Heart left ventricle (tissue), 16 donors: ENCODE data around the gene PLD4. TPM values are rescaled to one million over a fixed set of nuclear protein-coding genes. Genes with fewer than 3 reads are reported as not detected.

Experiments used
- ATAC-seq, 4 donors: fragments of 200-7000 bp; cut with Tn5 transposase; one replicate each; pipeline ENCODE4 v1.9.1; 2020 to 2022; ENCODE audit warnings: moderate library complexity in 4 of 4, mild to moderate bottlenecking in 3 of 4, moderate number of reproducible peaks in 1 of 4
- DNase-seq, 5 donors: peaks; one replicate each; pipeline ENCODE4 v3.0.0-alpha.2; 2020
- H3K27ac ChIP-seq, 12 donors: fragments of 200-600 bp; sonication (generic) in 4 of 12; one replicate each; pipeline versions ENCODE4 v1.5.0 to v1.8.0; 2016 to 2022; ENCODE audit warnings: mild to moderate bottlenecking in 2 of 12
- H3K27me3 ChIP-seq, 9 donors: fragments of 200-600 bp; sonication (generic) in 2 of 9; one replicate each; pipeline versions ENCODE4 v1.5.1 to v1.8.0; 2016 to 2022; ENCODE audit warnings: mild to moderate bottlenecking in 3 of 9
- H3K36me3 ChIP-seq, 9 donors: fragments of 200-600 bp; sonication (generic) in 2 of 9; one replicate each; pipeline versions ENCODE4 v1.5.0 to v1.8.0; 2018 to 2022; ENCODE audit warnings: mild to moderate bottlenecking in 2 of 9
- H3K4me1 ChIP-seq, 12 donors: fragments of 200-600 bp; sonication (generic) in 4 of 12; one replicate each; pipeline versions ENCODE4 v1.5.0 to v1.8.0; 2016 to 2022; ENCODE audit warnings: mild to moderate bottlenecking in 3 of 12
- H3K4me3 ChIP-seq, 12 donors: fragments of 200-600 bp; sonication (generic) in 4 of 12; one replicate each; pipeline versions ENCODE4 v1.5.0 to v1.8.0; 2017 to 2022; ENCODE audit warnings: mild to moderate bottlenecking in 9 of 12, moderate library complexity in 4 of 12
- H3K9me3 ChIP-seq, 12 donors: fragments of 200-600 bp; sonication (generic) in 4 of 12; one replicate each; pipeline versions ENCODE4 v1.5.0 to v1.8.0; 2016 to 2022; ENCODE audit warnings: mild to moderate bottlenecking in 1 of 12
- POLR2A ChIP-seq, 2 donors: fragments of 450-650 bp; IDR thresholded peaks; one replicate each; pipeline ENCODE4 v1.6.1; 2017; ENCODE audit warnings: antibody characterized with exemption in 2 of 2, mild to moderate bottlenecking in 2 of 2, moderate library complexity in 2 of 2
- WGBS, 4 donors: extraction: QIAGEN DNeasy Blood & Tissue Kit in 2 of 4; methylation state at CpG; one replicate each; pipeline versions ENCODE4 v1.1.5 to v1.1.7; 2013 to 2018; 5-methylcytosine and 5-hydroxymethylcytosine counted together
- intact Hi-C, 10 donors: fragments of 100-400 bp; cut with DNase I; formaldehyde crosslinking; loops; one replicate each; pipeline versions ENCODE4 v1.11.1 to v1.14.2; 2022
- polyA plus RNA-seq, 2 donors: library from polyadenylated mRNA; stranded (reverse); fragments of 200-250 nt; gene quantifications; one replicate each; pipeline ENCODE4 v1.2.3, GENCODE V29; 2013
- total RNA-seq, 9 donors: library from RNA; depleted of rRNA in 2 of 9; stranded (reverse); fragments of >200 nt in 2 of 9; fragmentation: NEBNext Ultra II Directional in 3 of 9; extraction: Animal tissue kit (Norgen Biotek cat#: 25700) in 3 of 9; gene quantifications; one replicate each; pipeline versions ENCODE4 v1.1.0 to v1.2.4, GENCODE V29; 2016 to 2023
- TF ChIP-seq, protein P1 (sequence below), 12 donors: fragments of 200-600 bp; sonication (generic) in 4 of 12; IDR thresholded peaks; one replicate each; pipeline versions ENCODE4 v1.5.0 to v1.8.0; 2018 to 2022; ENCODE audit warnings: antibody characterized with exemption in 12 of 12, mild to moderate bottlenecking in 5 of 12
- donor health status: ischemic (EF 13 %, LVEDD 7.1; RV severe dilation, severe dysfunction).
- donor health status: healthy with polysubstance abuse.
- donor health status: DM: no; HTN: yes; CAD: no.
- donor health status: DM: no; HTN: no; CAD: no.
- donor health status: ischemic (EF 25% LVEDD 6.9; RV normal size, moderate dysfunction).
- donor health status: ischemic (EF 25% LVEDD 5.7; RV mildly dilated, moderate dysfunction).
- donor health status: healthy.
- donor health status: DM: yes; HTN: yes; CAD: no.
- donor health status: ischemic (EF 35%, LVEDD 5.7; RV mildly dilated, moderate dysfunction).
- donor health status: nonischemic (EF 11% LVEDD 7.7; RV severe dilation, severe dysfunction).
- donor health status: DM: yes; HTN: yes; CAD: no.
- donor health status: PGD.
- donor health status: ischemic (EF 29% LVEDD 5.4; RV normal size, mild dysfunction).
- donor health status: nonischemic (EF 23%, LVEDD 6.1; RV moderate dilation, normal function).

PLD4 gene
- total and polyA plus RNA-seq, 11 donors = 0.12 to 1.5 (median 0.33) TPM; not detected in 5

DNA sequence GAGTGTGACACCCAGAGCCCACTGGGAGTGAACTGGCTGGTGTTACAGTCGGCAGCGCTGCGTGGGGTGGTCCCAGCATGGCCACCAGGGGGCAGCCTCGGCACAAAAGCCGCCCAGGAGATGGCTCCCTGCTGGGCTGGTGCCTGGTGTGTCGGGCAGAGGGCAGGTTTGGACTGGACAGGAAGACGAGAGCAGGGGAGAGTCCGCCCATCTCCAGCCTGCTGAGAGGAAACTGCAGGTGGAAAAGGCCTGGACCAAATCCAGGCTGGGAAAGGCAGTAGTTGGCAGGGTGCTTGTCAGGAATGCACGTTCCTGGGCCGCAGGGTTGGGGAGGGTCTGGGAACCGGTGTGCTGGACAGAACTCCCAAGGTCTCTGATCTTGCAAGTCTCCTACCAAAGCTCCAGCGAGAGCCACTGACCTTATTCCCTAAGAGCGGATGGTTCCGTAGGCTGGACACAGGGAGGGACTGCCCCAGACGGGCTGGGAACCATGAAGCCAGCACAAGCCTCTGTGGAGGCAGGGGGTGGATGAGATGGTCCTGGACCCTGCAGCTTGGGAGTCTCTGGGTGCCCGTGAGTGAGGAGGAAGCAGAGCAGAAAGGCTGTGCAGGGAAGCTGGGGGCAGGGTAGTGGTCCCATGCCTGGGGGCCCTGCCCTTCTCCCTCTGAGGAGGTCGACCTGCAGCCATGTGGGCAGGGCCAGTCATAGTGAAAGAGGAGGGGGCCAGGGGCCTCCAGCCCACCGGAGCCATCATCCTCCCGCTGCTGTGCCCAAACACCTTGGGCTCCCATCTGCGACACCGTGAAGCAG lies 51.7 kb downstream of the PLD4 start:
- peaks cover 0 to 20% (median 0%) of the 10 kb centered on the region in 9 donors for H3K27me3 ChIP-seq
- intact Hi-C loops = loop anchor here (1.0 to 10.0 kb wide), 10 partner anchors 36 to 228 kb away; partner anchors contain the start of gene CDCA4 (in 1 of the 10)
- DNase-seq (peak; percentile 81 to 92 (median 86)), ATAC-seq (peak; percentile 54 to 72 (median 58))
- peaks cover 8 to 75% (median 44%) of the 10 kb centered on the region in 12 donors for H3K4me1 ChIP-seq
- no peaks in the 10 kb centered on the region for H3K9me3 ChIP-seq
- TF ChIP-seq POLR2A (IDR thresholded peaks at IDR 0.05) = no peak
- TF ChIP-seq, protein P1, sequence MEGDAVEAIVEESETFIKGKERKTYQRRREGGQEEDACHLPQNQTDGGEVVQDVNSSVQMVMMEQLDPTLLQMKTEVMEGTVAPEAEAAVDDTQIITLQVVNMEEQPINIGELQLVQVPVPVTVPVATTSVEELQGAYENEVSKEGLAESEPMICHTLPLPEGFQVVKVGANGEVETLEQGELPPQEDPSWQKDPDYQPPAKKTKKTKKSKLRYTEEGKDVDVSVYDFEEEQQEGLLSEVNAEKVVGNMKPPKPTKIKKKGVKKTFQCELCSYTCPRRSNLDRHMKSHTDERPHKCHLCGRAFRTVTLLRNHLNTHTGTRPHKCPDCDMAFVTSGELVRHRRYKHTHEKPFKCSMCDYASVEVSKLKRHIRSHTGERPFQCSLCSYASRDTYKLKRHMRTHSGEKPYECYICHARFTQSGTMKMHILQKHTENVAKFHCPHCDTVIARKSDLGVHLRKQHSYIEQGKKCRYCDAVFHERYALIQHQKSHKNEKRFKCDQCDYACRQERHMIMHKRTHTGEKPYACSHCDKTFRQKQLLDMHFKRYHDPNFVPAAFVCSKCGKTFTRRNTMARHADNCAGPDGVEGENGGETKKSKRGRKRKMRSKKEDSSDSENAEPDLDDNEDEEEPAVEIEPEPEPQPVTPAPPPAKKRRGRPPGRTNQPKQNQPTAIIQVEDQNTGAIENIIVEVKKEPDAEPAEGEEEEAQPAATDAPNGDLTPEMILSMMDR (IDR thresholded peaks at IDR 0.05) = peak; percentile 77 to 96 (median 92)
- no peak overlapping the region for H3K4me3 ChIP-seq
- H3K27ac ChIP-seq = no peak overlapping the region
- no peaks in the 10 kb centered on the region for H3K36me3 ChIP-seq
- WGBS, 4 donors = 29 to 47% (median 40%) methylated on average over 18 to 21 of the region's 21 CpGs

DNA sequence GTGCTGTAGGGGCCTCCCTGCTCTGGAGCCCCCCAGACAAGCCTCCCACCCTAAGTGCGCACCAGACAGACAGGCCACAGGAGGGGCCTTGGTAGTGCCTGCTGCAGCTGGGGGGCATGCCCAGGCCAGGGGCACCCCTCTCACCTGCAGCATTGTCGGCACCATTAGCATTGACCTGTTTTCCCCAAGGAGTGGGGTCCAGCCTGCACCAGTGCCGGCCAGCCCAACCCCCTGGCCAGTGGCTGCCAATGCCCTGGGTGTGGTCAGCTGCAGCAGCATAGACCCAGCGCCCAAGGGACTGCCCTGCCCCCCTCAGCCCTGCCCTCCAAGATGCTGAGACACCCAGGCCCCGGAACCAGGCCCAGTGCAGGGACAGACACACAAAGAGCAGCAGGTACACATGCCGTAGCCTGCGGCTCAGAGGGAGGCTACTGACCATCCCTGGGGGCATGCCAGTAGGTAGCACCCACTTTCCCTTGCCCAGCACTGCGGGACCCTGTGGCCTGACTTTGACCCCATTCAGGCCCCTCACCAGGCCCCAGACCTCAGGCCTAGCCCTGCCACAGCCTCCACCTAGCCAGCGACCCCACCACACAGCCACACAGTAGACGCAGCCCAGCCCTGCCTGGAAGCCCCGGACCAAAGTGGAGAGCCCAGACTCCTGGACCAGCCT lies 52.5 kb downstream of the PLD4 start:
- intact Hi-C loops = loop anchor here in 9 of 10 donors (1.0 to 10.0 kb wide), 9 partner anchors 35 to 228 kb away; partner anchors contain the start of gene CDCA4 (in 1 of the 9)
- Histone ChIP-seq H3K36me3 (no peaks in the 10 kb centered on the region), H3K27ac (no peak overlapping the region), H3K9me3 (no peaks in the 10 kb centered on the region), H3K4me3 (peak overlapping the region in 9 of 12 donors; percentile 25 to 66 (median 56)), H3K4me1 (peaks cover 8 to 72% (median 44%) of the 10 kb centered on the region in 12 donors), H3K27me3 (peaks cover 0 to 20% (median 0%) of the 10 kb centered on the region in 9 donors)
- 67 to 85% (median 82%) methylated on average over 5 to 11 of the region's 11 CpGs for WGBS, 4 donors
- DNase-seq (peak in 2 of 5 donors; percentile 29 to 67), ATAC-seq (no peak)
- TF ChIP-seq, protein P1 (IDR thresholded peaks at IDR 0.05) = no peak
- TF ChIP-seq POLR2A (IDR thresholded peaks at IDR 0.05) = no peak

DNA sequence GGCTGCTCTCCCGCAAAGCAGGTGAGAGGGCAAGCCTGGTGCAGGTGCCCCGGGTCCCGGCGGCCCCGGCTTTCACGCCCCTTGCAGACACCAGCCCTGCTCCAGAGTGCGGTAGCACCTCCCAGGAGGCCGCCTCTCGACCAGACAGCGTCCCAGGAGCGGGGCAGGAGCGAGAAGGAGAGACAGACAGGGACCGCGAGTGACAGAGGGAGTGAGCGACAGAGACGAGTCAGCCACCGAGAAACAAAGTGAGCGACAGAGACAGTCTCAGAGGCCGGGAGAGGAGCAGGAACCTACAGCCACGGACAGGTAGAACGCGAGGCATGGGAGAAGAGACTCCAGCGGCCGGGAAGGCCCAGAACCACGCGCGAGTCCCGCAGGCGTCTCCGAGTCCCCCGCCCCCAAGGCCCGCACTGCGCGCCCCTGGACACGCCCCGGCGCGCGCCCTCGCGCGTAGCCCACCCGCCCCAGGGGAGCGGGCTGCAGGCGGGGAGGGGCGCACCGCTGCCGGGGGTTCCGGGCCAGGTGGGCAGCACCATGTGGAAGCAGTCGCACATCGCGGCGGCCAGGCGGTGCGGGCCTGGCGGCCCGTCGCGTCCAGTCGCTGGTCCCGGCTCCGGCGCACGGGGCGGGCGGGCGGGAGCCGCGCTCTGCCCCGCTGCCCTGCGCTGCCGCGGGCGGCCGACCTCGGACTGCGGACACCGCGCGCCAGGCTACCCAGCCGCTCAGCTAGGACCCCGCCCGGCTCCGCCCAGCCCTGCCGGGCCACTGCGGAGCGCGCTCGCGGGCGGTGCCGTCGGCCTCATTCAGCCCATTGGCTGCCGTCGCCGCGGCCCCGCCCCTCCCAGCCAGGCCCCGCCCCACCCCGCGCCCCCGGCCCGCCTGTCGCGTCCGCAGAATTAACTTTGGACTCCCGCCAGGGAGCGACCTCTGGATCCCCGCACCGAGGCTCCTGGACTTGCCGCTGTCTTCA lies 53.3 kb downstream of the PLD4 start, which contains the start of gene AHNAK2:
AHNAK2 (minus strand) TSS at position 694 of the 973 bp plus-strand sequence; CDS start at position 557, 137 bp downstream.
- Histone ChIP-seq H3K4me1 (peaks cover 7 to 64% (median 42%) of the 10 kb centered on the region in 12 donors), H3K27me3 (peaks cover 0 to 20% (median 0%) of the 10 kb centered on the region in 9 donors), H3K9me3 (no peaks in the 10 kb centered on the region), H3K27ac (peak within 1 kb of the TSS in 1 of 12 donors; percentile 53), H3K36me3 (no peaks in the 10 kb centered on the region), H3K4me3 (peak within 1 kb of the TSS; percentile 7 to 66 (median 50))
- peak in 3 of 4 donors; percentile 68 to 81 (median 70) for ATAC-seq
- DNase-seq = peak; percentile 74 to 89 (median 82)
- 2 to 7% (median 5%) methylated on average over 47 to 111 of the region's 111 CpGs for WGBS, 4 donors
- TF ChIP-seq, protein P1 (IDR thresholded peaks at IDR 0.05) = no peak
- no peak for TF ChIP-seq POLR2A (IDR thresholded peaks at IDR 0.05)
- intact Hi-C loops = loop anchor here in 9 of 10 donors (1.0 to 10.0 kb wide), 9 partner anchors 34 to 227 kb away; partner anchors contain the start of gene CDCA4 (in 1 of the 9)
